ENCODE results near the gene MDN1.
"Not testable (repeated sequence)": the region's sequence is repeated elsewhere in the genome, so short reads cannot be mapped to it uniquely, and the experiment has no call there.

MDN1 gene

GRCh38 chr6:89826029-89826528 lies 6.5 kb upstream of the MDN1 start:
- in situ Hi-C loops (cut with MboI; ENCODE audit: low sequenced_read_pairs), result no loop called here

- in situ Hi-C loops (cut with MboI; ENCODE audit: low sequenced_read_pairs), result no loop called here
These were observed 638 bp downstream of the MDN1 start for GRCh38 chr6:89818977-89819335.

DNA sequence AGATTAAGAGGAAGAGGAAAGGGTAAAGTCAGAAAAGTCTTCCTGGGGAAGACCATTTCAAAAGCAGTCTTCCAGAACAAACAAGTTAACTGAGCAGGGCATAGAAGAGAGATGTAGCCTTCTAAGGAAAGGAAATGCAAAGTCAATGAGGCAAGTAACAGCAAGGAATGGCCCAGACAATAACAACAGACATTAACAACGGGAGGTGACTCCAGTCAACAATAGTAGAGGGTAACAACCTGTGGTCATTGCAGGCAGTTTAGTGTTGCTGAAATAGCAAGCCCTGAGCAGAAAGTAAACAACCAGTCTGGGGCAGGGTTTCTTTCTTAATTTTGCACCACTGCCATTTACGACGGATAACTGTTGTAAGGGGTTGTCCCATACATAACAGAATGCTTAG lies 2.1 kb downstream of the MDN1 start:
- in situ Hi-C loops (cut with MboI; ENCODE audit: low sequenced_read_pairs), result no loop called here

DNA sequence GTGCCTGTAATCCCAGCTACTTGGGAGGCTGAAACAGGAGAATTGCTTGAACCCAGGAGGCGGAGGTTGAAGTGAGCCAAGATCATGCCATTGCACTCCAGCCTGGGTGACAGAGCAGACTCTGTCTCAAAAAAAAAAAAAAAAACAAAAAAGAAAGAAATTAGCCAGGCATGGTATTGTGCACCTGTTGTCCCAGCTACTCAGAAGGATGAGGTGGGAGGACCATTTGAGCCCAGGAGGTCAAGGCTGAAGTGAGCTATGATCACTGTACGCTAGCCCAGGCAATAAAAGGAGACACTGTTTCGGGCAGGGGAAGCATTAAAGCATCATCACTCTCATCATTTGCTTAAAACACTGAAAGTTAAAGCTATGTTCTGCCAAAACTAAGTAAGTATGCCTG lies 6.2 kb downstream of the MDN1 start:
- in situ Hi-C loops (cut with MboI; ENCODE audit: low sequenced_read_pairs), result not testable (repeated sequence)

DNA sequence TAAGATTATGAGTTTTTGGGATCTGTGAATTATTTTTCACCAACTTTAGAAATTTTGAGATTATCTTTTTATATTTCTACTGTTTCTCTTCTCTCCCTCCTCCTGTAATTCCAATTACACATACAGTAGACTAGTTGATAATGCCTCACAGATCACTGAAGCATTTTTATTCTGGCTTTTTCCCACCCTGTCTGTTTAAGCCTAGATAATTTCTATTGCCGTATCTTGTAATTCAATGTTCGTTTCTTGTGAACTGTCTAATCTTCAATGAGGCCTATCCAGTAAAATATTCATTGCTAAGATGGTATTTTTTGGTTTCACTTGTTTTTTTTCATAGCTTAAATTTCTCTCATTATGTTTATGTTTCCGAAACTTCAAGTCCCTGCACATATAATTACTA lies 12.0 kb downstream of the MDN1 start:
- in situ Hi-C loops (cut with MboI; ENCODE audit: low sequenced_read_pairs), result no loop called here

- in situ Hi-C loops (cut with MboI; ENCODE audit: low sequenced_read_pairs), result no loop called here
These were observed 13.7 kb downstream of the MDN1 start for GRCh38 chr6:89805814-89806371.

DNA sequence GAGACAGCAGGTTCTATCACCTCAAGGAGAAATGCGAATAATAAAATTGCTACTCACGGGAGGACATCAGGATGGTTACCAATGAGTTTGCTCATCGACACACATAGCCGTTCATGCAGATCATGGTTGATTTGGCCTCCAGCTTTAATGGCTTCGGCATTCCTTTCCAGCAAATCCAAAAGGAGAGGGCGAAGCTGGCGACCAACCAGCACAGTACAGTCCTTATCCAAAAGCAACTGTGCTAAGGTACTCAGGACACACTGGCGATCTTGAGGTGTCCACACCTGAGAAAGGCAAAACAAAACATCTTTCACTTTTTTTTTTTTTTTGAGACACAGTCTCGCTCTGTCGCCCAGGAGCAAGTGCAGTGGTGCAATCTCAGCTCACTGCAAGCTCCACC lies 16.3 kb downstream of the MDN1 start:
- in situ Hi-C loops (cut with MboI; ENCODE audit: low sequenced_read_pairs), result no loop called here

DNA sequence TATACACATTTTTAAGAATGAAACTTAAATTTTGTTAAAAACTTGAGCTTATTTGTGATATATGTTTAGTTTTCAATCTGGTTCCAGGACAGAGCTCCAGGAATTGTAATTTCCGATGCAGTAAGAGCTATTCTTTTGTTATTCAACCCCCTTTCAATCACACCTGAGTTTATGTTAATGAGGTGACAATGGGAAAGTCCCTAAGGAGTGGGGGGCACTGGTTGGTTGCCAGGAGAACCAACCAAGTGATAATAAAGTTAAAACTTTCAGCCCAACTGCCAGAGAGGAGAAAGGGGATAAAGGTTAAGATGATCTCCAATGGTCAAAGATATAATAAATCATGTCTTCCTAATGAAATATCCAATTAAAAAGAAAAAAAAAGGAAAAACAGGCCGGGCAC lies 19.8 kb downstream of the MDN1 start:
- in situ Hi-C loops (cut with MboI; ENCODE audit: low sequenced_read_pairs), result no loop called here

GRCh38 chr6:89799096-89799495 lies 20.5 kb downstream of the MDN1 start:
- in situ Hi-C loops (cut with MboI; ENCODE audit: low sequenced_read_pairs), result no loop called here

GRCh38 chr6:89797317-89797716 lies 22.3 kb downstream of the MDN1 start:
- in situ Hi-C loops (cut with MboI; ENCODE audit: low sequenced_read_pairs), result no loop called here

DNA sequence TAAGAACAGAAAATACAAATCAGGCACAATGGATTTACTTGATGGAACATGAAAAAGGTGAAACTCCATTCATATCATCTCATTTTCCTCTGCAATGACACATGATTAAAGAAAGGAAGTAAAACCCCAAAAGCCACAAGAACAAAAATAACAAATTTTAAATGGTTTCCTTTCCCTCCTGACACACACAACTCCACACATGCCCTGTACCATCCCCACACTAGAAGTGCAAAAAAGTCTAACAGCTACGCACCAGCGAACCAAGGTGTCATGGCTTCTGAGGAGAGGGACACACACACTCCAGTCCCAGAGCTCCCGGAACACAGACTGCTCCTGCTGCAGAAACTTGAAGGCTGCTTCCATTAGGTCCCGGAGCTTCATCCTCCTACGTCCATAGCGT lies 25.3 kb downstream of the MDN1 start:
- in situ Hi-C loops (cut with MboI; ENCODE audit: low sequenced_read_pairs), result no loop called here

- in situ Hi-C loops (cut with MboI; ENCODE audit: low sequenced_read_pairs), result no loop called here
These were observed 26.0 kb downstream of the MDN1 start for GRCh38 chr6:89793586-89793985.

DNA sequence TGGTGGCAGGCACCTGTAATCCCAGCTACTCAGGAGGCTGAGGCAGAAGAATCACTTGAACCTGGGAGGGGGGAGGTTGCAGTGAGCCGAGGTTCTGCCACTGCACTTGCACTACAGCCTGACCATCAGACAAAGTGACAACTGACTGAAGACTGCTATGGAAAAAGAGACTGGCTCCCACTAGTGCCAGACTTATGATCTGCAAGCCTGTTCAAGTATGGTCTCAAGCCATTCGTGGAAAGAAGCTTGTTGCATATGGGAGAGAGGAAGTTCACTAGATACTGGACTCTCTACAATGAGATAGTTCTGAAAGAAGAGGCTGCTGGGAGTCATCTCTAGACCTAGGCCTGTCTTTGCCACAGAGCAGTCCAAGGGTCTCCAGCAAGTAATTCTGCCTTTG lies 26.7 kb downstream of the MDN1 start:
- in situ Hi-C loops (cut with MboI; ENCODE audit: low sequenced_read_pairs), result no loop called here

DNA sequence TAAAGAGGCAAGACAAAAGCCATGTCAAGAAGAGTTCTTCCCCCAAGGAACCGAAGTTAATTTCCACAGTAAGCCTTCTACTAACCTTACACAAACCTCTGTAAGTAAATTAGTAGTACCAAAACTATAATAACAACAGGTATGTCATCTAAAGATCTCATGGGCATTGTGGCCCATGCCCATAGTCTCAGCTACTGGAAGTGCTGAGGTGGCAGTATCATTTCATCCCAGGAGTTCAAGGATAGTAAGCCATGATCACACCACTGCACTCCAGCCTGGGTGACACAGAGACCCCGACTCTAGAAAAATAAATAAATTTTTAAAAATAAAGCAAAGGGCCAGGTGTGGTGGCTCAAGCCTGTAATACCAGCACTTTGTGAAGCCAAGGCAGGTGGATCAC lies 29.2 kb downstream of the MDN1 start:
- in situ Hi-C loops (cut with MboI; ENCODE audit: low sequenced_read_pairs), result no loop called here

DNA sequence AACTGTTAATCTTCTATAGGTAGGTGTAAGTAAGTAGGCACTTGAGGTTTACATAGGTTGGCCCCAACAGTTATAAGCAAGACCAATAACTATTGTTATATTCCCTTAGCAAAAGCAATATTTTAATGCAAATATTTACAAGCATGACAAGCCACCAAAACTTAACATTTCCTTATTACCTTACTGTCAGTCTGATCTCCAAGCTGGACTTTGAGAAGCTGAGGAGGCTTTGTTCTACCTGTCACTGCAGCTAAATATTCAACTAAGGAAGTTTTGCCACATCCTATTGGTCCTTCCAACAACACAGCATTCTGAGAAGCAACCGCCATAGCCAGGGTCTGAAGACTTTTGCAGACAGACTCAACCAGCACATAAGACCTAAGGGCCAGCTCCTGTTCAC lies 29.6 kb downstream of the MDN1 start:
- in situ Hi-C loops (cut with MboI; ENCODE audit: low sequenced_read_pairs), result no loop called here

- in situ Hi-C loops (cut with MboI; ENCODE audit: low sequenced_read_pairs), result no loop called here
These were observed 31.8 kb downstream of the MDN1 start for GRCh38 chr6:89787660-89788328.

DNA sequence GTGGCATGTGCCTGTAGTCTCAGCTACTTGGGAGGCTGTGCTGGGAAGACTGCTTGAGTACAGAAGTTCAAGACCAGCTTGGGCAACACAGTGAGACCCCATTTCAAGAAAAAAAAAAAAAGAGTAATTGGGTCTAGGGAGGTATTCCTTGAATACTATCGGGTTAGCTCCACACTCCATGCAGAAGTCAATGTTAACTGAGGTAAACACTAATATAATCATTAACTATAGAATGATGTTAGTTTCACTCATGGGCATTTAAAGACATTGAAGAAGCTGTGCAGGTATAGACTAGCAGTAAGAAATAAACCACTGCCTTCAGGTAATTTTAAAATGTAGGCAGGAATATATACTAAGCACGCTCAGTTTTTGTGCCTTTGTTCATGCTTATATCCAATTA lies 32.6 kb downstream of the MDN1 start:
- in situ Hi-C loops (cut with MboI; ENCODE audit: low sequenced_read_pairs), result no loop called here

DNA sequence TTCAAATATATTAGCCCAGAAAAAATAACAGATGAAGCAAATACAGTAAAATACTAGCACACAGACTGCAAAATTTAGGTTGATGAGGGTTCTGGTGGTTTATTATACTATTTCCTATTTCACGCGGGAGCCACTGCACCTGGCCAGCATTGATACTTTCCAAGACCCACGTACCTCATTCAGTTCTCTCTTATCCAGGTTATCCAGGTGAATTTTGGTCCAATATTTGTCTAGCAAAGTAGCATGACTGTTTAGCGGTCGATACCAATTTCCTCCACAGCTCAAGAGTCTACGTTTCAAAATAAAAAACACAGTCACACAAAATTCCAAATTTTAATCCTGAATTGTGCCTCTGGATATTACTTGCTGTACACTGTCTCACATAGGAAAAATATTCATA lies 34.8 kb downstream of the MDN1 start:
- in situ Hi-C loops (cut with MboI; ENCODE audit: low sequenced_read_pairs), result no loop called here

- in situ Hi-C loops (cut with MboI; ENCODE audit: low sequenced_read_pairs), result not testable (repeated sequence)
These were observed 36.3 kb downstream of the MDN1 start for GRCh38 chr6:89783293-89783692.

DNA sequence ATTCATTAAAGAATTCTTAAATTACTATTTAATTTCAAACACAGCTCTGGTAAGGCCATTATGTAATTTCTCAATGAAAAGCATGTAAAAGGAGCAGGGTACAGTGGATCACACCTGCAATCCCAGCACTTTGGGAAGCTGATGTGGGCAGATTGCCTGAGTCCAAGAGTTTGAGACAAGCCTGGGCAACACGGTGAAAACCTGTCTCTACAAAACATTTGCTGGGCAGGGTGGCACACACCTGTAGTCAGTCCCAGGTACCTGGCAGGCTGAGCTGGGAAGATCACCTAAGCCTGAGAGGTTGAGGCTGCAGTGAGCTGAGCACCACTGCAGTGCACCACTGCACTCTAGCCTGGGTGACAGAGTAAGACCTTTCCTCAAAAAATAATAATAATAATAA lies 37.4 kb downstream of the MDN1 start:
- in situ Hi-C loops (cut with MboI; ENCODE audit: low sequenced_read_pairs), result no loop called here

DNA sequence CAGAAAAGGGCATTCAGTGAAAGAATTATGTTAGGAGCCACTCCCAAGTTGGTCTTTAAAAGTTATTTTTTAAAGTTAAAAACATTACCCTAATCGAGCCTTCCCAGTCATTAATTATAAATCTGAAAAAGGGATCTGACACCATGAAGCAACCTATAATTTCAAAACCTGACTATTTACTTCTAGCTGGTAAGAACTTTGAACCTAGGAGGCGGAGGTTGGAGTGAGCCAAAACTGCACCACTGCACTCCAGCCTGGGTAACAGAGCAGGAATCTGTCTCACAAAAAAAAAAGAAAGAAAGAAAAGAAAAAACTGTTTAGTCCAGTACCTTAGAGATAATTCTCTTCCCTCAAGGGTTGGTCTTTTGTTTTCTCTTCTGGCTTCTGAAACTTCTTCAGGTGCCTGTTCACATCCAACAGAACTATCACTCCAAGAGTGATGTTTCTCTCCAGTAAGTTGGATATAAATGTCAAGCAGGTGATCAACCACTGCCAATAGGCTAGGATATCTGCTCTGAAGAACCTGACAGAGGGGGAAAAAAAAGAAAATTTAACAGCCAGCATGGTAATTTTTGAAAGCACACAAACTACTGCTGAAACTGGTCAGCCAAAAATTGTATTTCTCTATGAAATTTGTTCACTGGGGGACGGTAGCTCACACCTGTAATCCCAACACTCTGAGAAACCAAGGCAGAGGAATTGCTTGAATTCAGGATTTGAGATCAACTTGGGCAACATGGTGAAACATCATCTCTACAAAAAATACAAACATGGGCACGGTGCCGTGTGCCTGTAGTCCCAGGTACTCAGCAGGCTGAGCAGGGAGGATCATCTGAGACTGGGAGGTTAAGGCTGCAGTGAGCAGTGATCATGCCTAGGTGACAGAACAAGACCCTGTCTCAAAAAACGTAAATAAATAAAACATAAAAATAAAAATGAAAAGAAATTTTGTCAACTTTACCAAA lies 38.2 kb downstream of the MDN1 start:
- in situ Hi-C loops (cut with MboI; ENCODE audit: low sequenced_read_pairs), result no loop called here

GRCh38 chr6:89777455-89777854 lies 42.1 kb downstream of the MDN1 start:
- in situ Hi-C loops (cut with MboI; ENCODE audit: low sequenced_read_pairs), result no loop called here
